Activated B cell treated with CpG ODN at 0.5 μM for 24 hours (primary cell): ENCODE measurements around the gene HIVEP3. TPM values are rescaled to one million over a fixed set of nuclear protein-coding genes. Genes with fewer than 3 reads are reported as not detected.

Experiments used
- ATAC-seq: fragments of 200-7000 bp; cut with Tn5 transposase; one replicate; pipeline ENCODE4 v1.10.0; 2021; ENCODE audit warnings: low read depth, mild to moderate bottlenecking, moderate library complexity
- CTCF ChIA-PET: fragments of 350-600 bp; sonication (Branson Sonifier 250); formaldehyde crosslinking; loops from one replicate; lab custom pipeline; 2021; ENCODE audit warnings: antibody characterized with exemption; lab: Charles Lee
- POLR2A ChIA-PET: fragments of 350-600 bp; sonication (Branson Sonifier 250); formaldehyde crosslinking; loops from one replicate; lab custom pipeline; 2021; ENCODE audit warnings: antibody characterized with exemption; lab: Charles Lee
- DNase-seq: peaks from one replicate; pipeline ENCODE4 v3.0.0; 2022
- H3K27ac Mint-ChIP-seq: one replicate; pipeline ENCODE4 v1.8.0; 2020; ENCODE audit warnings: mixed read lengths
- H3K27me3 Mint-ChIP-seq: one replicate; pipeline ENCODE4 v1.8.0; 2021; ENCODE audit warnings: mixed read lengths
- H3K36me3 Mint-ChIP-seq: one replicate; pipeline ENCODE4 v1.8.0; 2021; ENCODE audit warnings: low read depth, mixed read lengths
- H3K4me1 Mint-ChIP-seq: one replicate; pipeline ENCODE4 v1.8.0; 2021; ENCODE audit warnings: mixed read lengths
- H3K4me3 Mint-ChIP-seq: one replicate; pipeline ENCODE4 v1.8.0; 2020; ENCODE audit warnings: mild to moderate bottlenecking, mixed read lengths
- H3K9me3 Mint-ChIP-seq: one replicate; pipeline ENCODE4 v1.8.0; 2020; ENCODE audit warnings: mixed read lengths
- CTCF ChIP-seq: fragments of 200-600 bp; IDR thresholded peaks from one replicate; pipeline ENCODE4 v1.8.0; 2022; ENCODE audit warnings: antibody characterized with exemption, mild to moderate bottlenecking
- intact Hi-C: fragments of 100-400 bp; cut with micrococcal nuclease; formaldehyde crosslinking; loops from one replicate; pipeline ENCODE4 v1.15.1; 2024
- total RNA-seq: library from RNA; stranded (reverse); gene quantifications from 2 replicates; pipeline ENCODE4 v1.2.3, GENCODE V29; 2022

The HIVEP3 gene
- total RNA-seq, 1 donor from 2014 or later, result 14.4 TPM

GRCh38 chr1:41868241-41868998, 50.3 kb downstream of the HIVEP3 start:
- POLR2A ChIA-PET, result interaction anchor here (1.1 kb wide), 1 partner anchor 140 kb away, joined by 3 read pairs; no protein-coding TSS in a partner anchor
- CTCF ChIA-PET, result interaction anchor here (0.6 to 4.9 kb wide), 3 partner anchors 21 to 294 kb away, joined by 4 to 30 read pairs (median 4); no protein-coding TSS in a partner anchor
- intact Hi-C loops, result loop anchor here (1.0 to 5.0 kb wide), 5 partner anchors 56 to 352 kb away; no protein-coding TSS in a partner anchor
- DNase-seq, result no peak
- no peaks in the 10 kb centered on the region for H3K36me3 Mint-ChIP-seq
- no peaks in the 10 kb centered on the region for H3K27me3 Mint-ChIP-seq
- no peak overlapping the region for H3K4me3 Mint-ChIP-seq
- H3K27ac Mint-ChIP-seq, result peak overlapping the region; percentile 13
- H3K4me1 Mint-ChIP-seq, result peaks cover 23% of the 10 kb centered on the region
- ATAC-seq, result peak; percentile 74
- no peaks in the 10 kb centered on the region for H3K9me3 Mint-ChIP-seq
- TF ChIP-seq CTCF, result no peak

GRCh38 chr1:41866285-41866684, 52.4 kb downstream of the HIVEP3 start:
- no peak for TF ChIP-seq CTCF
- Mint-ChIP-seq H3K27me3 (peaks cover 4% of the 10 kb centered on the region), H3K36me3 (no peaks in the 10 kb centered on the region), H3K27ac (no peak overlapping the region), H3K4me1 (peaks cover 26% of the 10 kb centered on the region), H3K4me3 (no peak overlapping the region), H3K9me3 (no peaks in the 10 kb centered on the region)
- ChIA-PET POLR2A (interaction anchor here (0.8 kb wide), 1 partner anchor 292 kb away, joined by 4 read pairs; no protein-coding TSS in a partner anchor), CTCF (interaction anchor here (4.9 kb wide), 1 partner anchor 292 kb away, joined by 30 read pairs; no protein-coding TSS in a partner anchor)
- ATAC-seq (no peak), DNase-seq (no peak)
- intact Hi-C loops, result loop anchor here (5.0 kb wide), 1 partner anchor 54 kb away; no protein-coding TSS in a partner anchor

- Mint-ChIP-seq H3K36me3 (no peaks in the 10 kb centered on the region), H3K27me3 (peaks cover 4% of the 10 kb centered on the region), H3K9me3 (no peaks in the 10 kb centered on the region), H3K4me1 (peaks cover 27% of the 10 kb centered on the region), H3K4me3 (no peak overlapping the region), H3K27ac (no peak overlapping the region)
- ChIA-PET POLR2A (no interaction called here), CTCF (interaction anchor here (1.0 to 4.9 kb wide), 2 partner anchors 52 to 290 kb away, joined by 3 to 30 read pairs; no protein-coding TSS in a partner anchor)
- no peak for ATAC-seq
- TF ChIP-seq CTCF, result no peak
- intact Hi-C loops, result loop anchor here (5.0 kb wide), 1 partner anchor 52 kb away; no protein-coding TSS in a partner anchor
- no peak for DNase-seq
Measured at GRCh38 chr1:41864471-41865040, 54.2 kb downstream of the HIVEP3 start.

- no peaks in the 10 kb centered on the region for H3K36me3 Mint-ChIP-seq
Measured at GRCh38 chr1:41863718-41864117, 55.0 kb downstream of the HIVEP3 start.

More at GRCh38 chr1:41863718-41864117, 55.0 kb downstream of the HIVEP3 start:
- H3K9me3 Mint-ChIP-seq, result no peaks in the 10 kb centered on the region
- ATAC-seq, result no peak
- DNase-seq, result no peak
- TF ChIP-seq CTCF, result no peak
- POLR2A ChIA-PET, result no interaction called here
- no peak overlapping the region for H3K27ac Mint-ChIP-seq
- peaks cover 4% of the 10 kb centered on the region for H3K27me3 Mint-ChIP-seq
- H3K4me3 Mint-ChIP-seq, result no peak overlapping the region
- H3K4me1 Mint-ChIP-seq, result peaks cover 27% of the 10 kb centered on the region
- CTCF ChIA-PET, result no interaction called here
- intact Hi-C loops, result no loop called here
